Bronchus fibroblast of lung (primary cell): ENCODE measurements around the gene RASA3. TPM values are rescaled to one million over a fixed set of nuclear protein-coding genes. Genes with fewer than 3 reads are reported as not detected.

Experiments used
- total RNA-seq: library from RNA; depleted of rRNA; stranded (reverse); fragments of >200 nt; gene quantifications from 2 replicates; pipeline ENCODE4 v1.2.3, GENCODE V29; 2015

The RASA3 gene, protein sequence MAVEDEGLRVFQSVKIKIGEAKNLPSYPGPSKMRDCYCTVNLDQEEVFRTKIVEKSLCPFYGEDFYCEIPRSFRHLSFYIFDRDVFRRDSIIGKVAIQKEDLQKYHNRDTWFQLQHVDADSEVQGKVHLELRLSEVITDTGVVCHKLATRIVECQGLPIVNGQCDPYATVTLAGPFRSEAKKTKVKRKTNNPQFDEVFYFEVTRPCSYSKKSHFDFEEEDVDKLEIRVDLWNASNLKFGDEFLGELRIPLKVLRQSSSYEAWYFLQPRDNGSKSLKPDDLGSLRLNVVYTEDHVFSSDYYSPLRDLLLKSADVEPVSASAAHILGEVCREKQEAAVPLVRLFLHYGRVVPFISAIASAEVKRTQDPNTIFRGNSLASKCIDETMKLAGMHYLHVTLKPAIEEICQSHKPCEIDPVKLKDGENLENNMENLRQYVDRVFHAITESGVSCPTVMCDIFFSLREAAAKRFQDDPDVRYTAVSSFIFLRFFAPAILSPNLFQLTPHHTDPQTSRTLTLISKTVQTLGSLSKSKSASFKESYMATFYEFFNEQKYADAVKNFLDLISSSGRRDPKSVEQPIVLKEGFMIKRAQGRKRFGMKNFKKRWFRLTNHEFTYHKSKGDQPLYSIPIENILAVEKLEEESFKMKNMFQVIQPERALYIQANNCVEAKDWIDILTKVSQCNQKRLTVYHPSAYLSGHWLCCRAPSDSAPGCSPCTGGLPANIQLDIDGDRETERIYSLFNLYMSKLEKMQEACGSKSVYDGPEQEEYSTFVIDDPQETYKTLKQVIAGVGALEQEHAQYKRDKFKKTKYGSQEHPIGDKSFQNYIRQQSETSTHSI
- total RNA-seq, result 25.3 and 26.6 TPM in 2 replicates

DNA sequence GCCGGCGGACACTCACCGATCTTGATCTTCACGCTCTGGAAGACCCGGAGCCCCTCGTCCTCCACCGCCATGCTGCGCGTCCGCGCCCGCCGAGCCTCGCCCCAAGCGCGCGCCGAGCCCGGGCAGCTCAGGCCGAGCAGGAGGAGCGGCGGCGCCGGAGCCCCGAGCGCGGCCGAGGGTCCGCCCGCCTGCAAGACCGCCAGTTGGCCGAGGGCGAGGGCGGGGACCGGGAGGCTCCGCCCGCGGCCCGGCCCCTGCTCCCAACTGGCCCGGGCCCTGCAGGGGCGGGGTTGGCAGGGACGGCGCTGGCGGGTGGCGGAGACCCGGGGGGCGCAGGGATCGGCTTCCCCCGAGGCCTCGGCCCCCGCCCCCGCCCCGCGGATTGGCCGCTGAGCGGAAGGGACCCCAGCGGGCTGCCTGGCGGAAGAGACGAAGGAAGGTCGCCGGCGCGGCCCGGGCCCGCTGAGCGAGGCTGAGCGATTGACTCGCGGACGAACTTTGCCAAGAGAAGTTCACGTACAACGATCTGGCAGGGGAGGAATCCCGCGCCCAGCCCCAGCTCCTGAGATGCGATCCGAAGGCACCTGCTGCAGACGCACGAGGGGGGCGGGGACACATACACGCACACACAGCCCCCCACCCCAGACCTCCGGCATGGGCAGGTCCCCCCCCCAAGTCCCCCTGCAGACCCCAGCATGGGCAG is at the start of gene RASA3:
Gene RASA3 (minus strand): TSS at position 205 of the 703 bp plus-strand sequence. CDS start 134 bp downstream, at position 71.

DNA sequence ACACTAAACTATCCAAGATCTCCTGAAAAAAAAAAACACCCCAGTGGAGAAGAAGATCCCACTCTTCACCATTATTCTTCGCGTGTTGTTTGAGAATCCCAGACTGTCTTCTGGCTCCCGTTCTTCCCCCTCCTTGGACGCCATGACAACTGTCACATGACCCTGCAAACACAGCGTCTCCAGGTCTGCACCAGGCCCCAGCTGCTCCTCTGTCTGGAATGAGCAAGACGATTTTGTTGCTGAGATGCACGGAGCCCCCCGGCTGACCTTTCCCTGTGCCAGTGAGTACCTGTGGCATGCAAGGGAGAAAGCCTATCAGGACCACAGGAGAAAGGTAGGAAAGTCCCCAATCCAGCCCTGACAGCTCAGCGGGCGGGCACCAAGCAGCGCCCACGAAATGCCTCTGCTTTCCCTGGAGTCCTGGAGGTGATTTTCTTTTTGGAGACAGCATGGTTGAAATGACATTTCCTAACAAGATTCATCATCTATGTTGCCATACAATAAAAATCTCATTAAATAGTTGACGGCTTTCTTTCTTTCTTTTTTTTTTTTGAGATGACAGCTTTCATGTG is 46.8 kb upstream of the RASA3 start, which contains the start of gene CFAP97D2:
Gene CFAP97D2 (plus strand): TSS at position 171 of the 572 bp plus-strand sequence. CDS start 74 bp downstream, at position 245.

DNA sequence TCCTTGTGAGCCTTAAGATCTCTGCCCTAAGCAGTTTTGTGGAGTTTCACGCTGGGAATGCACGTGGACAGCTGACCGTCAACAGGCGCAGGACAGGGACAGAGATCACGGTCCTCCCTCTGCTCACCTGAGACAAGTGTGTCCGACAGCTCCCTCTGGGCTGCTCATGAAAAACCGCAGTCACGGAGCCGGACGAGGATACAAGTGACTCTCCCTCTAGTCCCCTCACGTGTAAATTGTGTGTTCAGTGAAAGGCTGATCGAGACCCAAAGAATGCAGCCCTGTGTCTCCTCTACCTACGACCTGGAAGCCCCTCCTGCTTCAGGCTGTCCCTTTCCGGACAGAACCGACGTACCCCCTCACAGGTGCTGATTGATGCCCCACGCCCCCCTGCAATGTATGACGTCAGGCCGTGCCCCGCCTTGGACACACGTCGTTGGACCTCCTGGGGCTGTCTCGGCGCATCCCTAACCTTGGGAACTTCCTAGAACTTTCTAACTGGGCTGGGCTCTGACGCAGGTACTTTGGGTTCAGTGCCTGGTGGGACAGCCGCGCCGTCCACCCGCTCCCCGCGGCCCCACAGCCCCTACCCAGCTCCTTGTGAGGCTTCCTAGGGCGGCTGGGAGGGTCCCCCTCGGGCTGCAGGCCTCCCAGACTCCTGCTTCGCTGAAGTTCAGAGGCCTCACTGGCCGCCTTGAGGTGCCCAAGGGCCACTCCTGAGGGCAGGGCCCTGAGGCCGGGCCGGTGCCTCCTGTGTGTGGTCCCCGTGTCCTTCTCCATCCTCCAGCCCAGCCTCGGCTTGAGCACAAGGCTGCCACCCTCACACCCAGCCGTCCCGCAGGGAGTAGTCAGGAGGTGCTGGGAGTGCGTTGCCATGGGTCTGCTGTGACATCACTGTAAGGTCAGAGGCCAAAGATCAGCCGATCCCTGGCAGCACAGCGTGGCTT is 158.9 kb downstream of the RASA3 start, which contains the start of gene C13orf46:
Gene C13orf46 (minus strand): TSS at position 859 of the 947 bp plus-strand sequence. CDS start 79 bp downstream, at position 780.

Other genes starting within 250 kb of the RASA3 start
- gene C13orf46, start 158.5 kb downstream of the RASA3 start, total RNA-seq, result not detected in 2 replicates
- not detected in 2 replicates for gene CFAP97D2, start 46.6 kb upstream of the RASA3 start, total RNA-seq
- gene CDC16, start 102.3 kb upstream of the RASA3 start, total RNA-seq, result 18.0 and 22.2 TPM in 2 replicates
- 16.1 and 19.8 TPM in 2 replicates for gene UPF3A, start 149.0 kb upstream of the RASA3 start, total RNA-seq
- gene CHAMP1, start 181.9 kb upstream of the RASA3 start, total RNA-seq, result 28.7 and 36.8 TPM in 2 replicates